Stimulated activated naive B cell treated with anti-CD40 and anti-IgM and Interleukin-4, amounts not matched to agents 10 μg/mL and 1 μg/mL and 100 μg/mL, for 72 hours (primary cell): ENCODE results near the gene PHACTR3.

Source experiments
- ATAC-seq, 2 donors: fragments of 150-1000 bp; cut with Tn5 transposase; replicated peaks; 2 replicates each; pipeline ENCODE4 v1.10.0; 2021; ENCODE audit warnings: moderate library complexity in 1 of 2
- DNase-seq: peaks from one replicate; pipeline ENCODE4 v3.0.0; 2021
- H3K27ac Mint-ChIP-seq: one replicate; pipeline ENCODE4 v1.8.0; 2022; ENCODE audit warnings: mild to moderate bottlenecking, mixed read lengths
- H3K27me3 Mint-ChIP-seq, 2 donors: one replicate each; pipeline ENCODE4 v1.8.0; 2022; ENCODE audit warnings: mixed read lengths in 2 of 2
- H3K36me3 Mint-ChIP-seq, 2 donors: one replicate each; pipeline ENCODE4 v1.8.0; 2022; ENCODE audit warnings: mixed read lengths in 2 of 2, mild to moderate bottlenecking in 1 of 2
- H3K4me1 Mint-ChIP-seq, 2 donors: one replicate each; pipeline ENCODE4 v1.8.0; 2022; ENCODE audit warnings: mixed read lengths in 2 of 2, mild to moderate bottlenecking in 1 of 2
- H3K4me3 Mint-ChIP-seq, 2 donors: one replicate each; pipeline ENCODE4 v1.8.0; 2022; ENCODE audit warnings: mild to moderate bottlenecking in 2 of 2, mixed read lengths in 2 of 2, moderate library complexity in 1 of 2
- H3K9me3 Mint-ChIP-seq, 2 donors: one replicate each; pipeline ENCODE4 v1.8.0; 2022; ENCODE audit warnings: mixed read lengths in 2 of 2, mild to moderate bottlenecking in 1 of 2

PHACTR3 gene

GRCh38 chr20:59579404-59580145, 24.8 kb upstream of the PHACTR3 start:
- peaks cover 44 to 48% of the 10 kb centered on the region in 2 donors for H3K27me3 Mint-ChIP-seq
- H3K4me1 Mint-ChIP-seq = no peaks in the 10 kb centered on the region
- peaks cover 0 to 3% of the 10 kb centered on the region in 2 donors for H3K36me3 Mint-ChIP-seq
- H3K4me3 Mint-ChIP-seq = no peak overlapping the region
- H3K27ac Mint-ChIP-seq = no peak overlapping the region
- H3K9me3 Mint-ChIP-seq = no peaks in the 10 kb centered on the region
- ATAC-seq (no peak), DNase-seq (no peak)

DNA sequence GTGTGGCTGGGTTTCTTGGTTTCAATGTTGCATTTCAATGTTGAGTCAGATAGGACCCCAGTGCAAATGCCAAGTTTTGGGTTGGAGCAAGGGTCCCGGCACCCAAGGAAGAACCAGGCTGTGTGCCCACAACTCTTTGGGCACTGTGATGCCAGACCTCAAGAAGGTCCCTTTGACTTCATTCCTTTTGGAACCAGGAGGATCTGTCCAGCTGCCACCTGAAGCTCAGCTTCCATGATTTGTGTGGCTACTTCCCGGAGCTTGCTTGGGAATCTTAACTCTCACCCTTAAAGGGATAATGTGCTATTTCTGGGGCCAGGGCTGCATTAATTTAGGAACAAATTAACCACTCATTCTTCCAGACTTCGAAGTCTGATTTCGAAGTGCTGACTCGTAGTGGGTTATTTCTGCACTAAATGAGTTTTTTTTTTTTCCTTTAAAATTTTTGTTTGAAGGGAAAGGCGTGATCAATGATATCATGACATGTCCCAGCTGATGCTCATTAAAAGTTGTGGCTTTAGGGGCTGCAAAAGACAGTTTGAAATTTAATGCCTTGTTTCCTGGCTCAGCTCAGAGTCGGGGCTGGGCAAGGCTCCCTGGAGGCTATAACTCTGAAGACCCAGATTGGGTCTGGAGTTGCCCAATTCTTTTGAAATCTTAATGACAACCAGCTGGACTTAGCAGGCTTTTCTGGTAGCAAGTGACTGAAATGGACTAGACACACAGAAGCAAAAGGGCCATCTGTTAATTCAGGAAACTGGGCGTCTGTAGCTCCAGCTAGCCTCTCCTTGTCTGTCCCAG, 24.0 kb upstream of the PHACTR3 start:
- Mint-ChIP-seq H3K27ac (no peak overlapping the region), H3K36me3 (peaks cover 0 to 3% of the 10 kb centered on the region in 2 donors), H3K4me1 (no peaks in the 10 kb centered on the region)

GRCh38 chr20:59580991-59581401, 23.3 kb upstream of the PHACTR3 start:
- Mint-ChIP-seq H3K36me3 (peaks cover 0 to 3% of the 10 kb centered on the region in 2 donors), H3K9me3 (no peaks in the 10 kb centered on the region), H3K27ac (no peak overlapping the region), H3K27me3 (peaks cover 34 to 36% of the 10 kb centered on the region in 2 donors), H3K4me1 (peaks cover 0 to 1% of the 10 kb centered on the region in 2 donors), H3K4me3 (no peak overlapping the region)
- DNase-seq (no peak), ATAC-seq (no peak)

More for the DNA sequence above, 24.0 kb upstream of the PHACTR3 start:
- Mint-ChIP-seq H3K27me3 (peaks cover 40 to 41% of the 10 kb centered on the region in 2 donors), H3K4me3 (no peak overlapping the region), H3K9me3 (no peaks in the 10 kb centered on the region)
- ATAC-seq (no peak), DNase-seq (no peak)

DNA sequence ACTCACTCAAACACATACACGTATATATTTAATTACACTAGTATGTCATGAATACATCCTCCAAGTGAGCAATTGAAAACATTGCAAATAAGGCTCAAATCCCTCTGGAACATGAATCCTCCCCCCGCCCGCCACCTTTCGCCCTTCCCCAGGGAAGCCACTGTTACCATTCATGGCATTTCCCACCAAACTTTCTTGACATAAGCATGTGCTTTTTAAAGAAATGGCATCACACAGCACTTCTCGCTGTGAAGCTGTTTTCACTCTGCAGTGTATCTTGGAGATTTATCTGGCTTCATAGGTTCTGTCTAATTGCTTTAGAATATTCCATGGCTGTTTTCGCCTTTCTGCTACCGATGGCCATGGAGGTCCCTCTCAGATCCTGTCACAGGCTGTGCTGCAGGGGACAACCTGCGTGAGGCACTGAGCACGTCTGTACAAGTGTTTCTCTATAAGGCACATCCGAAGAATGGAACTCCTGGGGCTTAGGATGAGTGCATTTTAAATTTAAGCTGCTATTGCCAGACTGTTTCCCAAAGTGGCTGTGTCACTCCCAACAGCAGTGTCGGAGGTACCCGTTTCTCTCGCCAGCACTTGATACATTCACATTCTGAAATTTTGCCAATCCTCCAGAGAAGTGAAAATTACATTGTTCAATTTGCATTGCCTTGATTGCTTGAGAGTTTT, 22.2 kb upstream of the PHACTR3 start:
- no peak for ATAC-seq
- peaks cover 0 to 2% of the 10 kb centered on the region in 2 donors for H3K4me1 Mint-ChIP-seq
- H3K27ac Mint-ChIP-seq = no peak overlapping the region
- H3K36me3 Mint-ChIP-seq = peaks cover 0 to 3% of the 10 kb centered on the region in 2 donors
- H3K4me3 Mint-ChIP-seq = no peak overlapping the region
- peaks cover 29 to 33% of the 10 kb centered on the region in 2 donors for H3K27me3 Mint-ChIP-seq
- no peaks in the 10 kb centered on the region for H3K9me3 Mint-ChIP-seq
- no peak for DNase-seq

- ATAC-seq = no peak
- Mint-ChIP-seq H3K27ac (no peak overlapping the region), H3K4me3 (no peak overlapping the region), H3K36me3 (no peaks in the 10 kb centered on the region), H3K4me1 (peaks cover 0 to 2% of the 10 kb centered on the region in 2 donors), H3K9me3 (no peaks in the 10 kb centered on the region), H3K27me3 (peaks cover 22 to 23% of the 10 kb centered on the region in 2 donors)
- no peak for DNase-seq
These were observed 20.7 kb upstream of the PHACTR3 start for GRCh38 chr20:59583428-59584277.

DNA sequence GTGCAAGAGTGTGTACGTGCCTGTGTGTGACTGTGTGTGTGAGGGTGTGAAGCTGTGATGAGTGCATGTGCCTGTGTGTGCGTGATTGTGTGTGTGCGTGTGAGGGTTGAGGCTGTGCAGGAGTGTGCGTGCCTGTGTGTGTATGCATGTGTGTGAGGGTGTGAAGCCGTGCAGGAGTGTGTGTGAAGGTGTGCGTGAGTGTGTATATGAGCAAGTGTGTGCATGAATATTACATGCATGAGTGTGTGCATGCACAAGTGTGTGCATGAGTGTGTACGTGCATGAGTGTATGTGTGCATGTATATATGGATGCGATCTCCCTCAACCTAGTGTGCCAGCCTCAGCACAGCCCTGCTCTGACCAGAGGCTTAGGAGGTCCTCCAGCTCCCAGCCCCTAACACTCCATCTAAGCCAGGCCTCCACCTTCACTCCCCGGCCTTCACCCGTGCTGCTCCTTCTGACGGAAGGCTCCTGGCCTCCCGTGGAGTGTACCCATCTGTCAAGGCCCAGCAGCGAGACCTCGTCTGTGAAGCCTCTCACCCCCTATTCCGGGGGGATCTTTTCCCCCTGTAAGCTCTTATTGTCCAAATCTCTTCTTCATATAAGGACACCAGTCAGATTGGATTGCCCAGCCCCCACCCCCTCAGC, 19.9 kb upstream of the PHACTR3 start:
- H3K27me3 Mint-ChIP-seq = peaks cover 15 to 16% of the 10 kb centered on the region in 2 donors
- no peaks in the 10 kb centered on the region for H3K9me3 Mint-ChIP-seq
- no peaks in the 10 kb centered on the region for H3K36me3 Mint-ChIP-seq
- DNase-seq (no peak), ATAC-seq (no peak)
- no peak overlapping the region for H3K27ac Mint-ChIP-seq
- peaks cover 0 to 2% of the 10 kb centered on the region in 2 donors for H3K4me1 Mint-ChIP-seq
- no peak overlapping the region for H3K4me3 Mint-ChIP-seq

- peaks cover 0 to 2% of the 10 kb centered on the region in 2 donors for H3K4me1 Mint-ChIP-seq
- peaks cover 7 to 8% of the 10 kb centered on the region in 2 donors for H3K27me3 Mint-ChIP-seq
- no peaks in the 10 kb centered on the region for H3K36me3 Mint-ChIP-seq
- DNase-seq (no peak), ATAC-seq (no peak)
- no peak overlapping the region for H3K4me3 Mint-ChIP-seq
- peaks cover 4 to 7% of the 10 kb centered on the region in 2 donors for H3K9me3 Mint-ChIP-seq
- H3K27ac Mint-ChIP-seq = no peak overlapping the region
These were observed 18.5 kb upstream of the PHACTR3 start for GRCh38 chr20:59585714-59586409.

- Mint-ChIP-seq H3K9me3 (peaks cover 4 to 7% of the 10 kb centered on the region in 2 donors), H3K36me3 (no peaks in the 10 kb centered on the region), H3K27ac (no peak overlapping the region), H3K4me1 (peaks cover 0 to 2% of the 10 kb centered on the region in 2 donors), H3K4me3 (no peak overlapping the region), H3K27me3 (peaks cover 7 to 8% of the 10 kb centered on the region in 2 donors)
- DNase-seq (no peak), ATAC-seq (no peak)
These were observed 17.7 kb upstream of the PHACTR3 start for GRCh38 chr20:59586613-59587012.

DNA sequence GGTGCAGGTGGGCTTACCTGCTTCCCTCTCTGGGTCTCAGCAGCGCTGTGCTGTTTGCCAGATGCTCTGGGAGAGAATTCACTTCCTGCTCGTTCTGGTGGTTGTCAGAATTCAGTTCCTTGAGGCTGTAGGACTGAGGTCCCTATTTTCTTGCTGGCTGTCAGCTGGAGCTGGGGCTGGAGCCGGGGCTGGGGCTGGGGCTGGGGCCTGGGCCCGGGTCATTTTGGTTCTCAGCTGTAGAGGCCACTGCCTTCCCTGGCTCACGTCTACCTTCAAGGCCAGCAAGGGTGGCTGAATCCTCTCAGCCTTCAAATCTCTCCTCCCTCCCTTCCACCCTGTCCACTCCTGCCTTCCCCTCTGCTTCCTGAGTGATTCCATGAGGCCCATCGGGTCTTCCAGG, 16.8 kb upstream of the PHACTR3 start:
- ATAC-seq = no peak
- Mint-ChIP-seq H3K4me3 (no peak overlapping the region), H3K9me3 (peaks cover 4 to 7% of the 10 kb centered on the region in 2 donors), H3K27ac (no peak overlapping the region), H3K4me1 (peaks cover 0 to 2% of the 10 kb centered on the region in 2 donors), H3K36me3 (no peaks in the 10 kb centered on the region), H3K27me3 (peaks cover 4 to 12% of the 10 kb centered on the region in 2 donors)
- DNase-seq = no peak

DNA sequence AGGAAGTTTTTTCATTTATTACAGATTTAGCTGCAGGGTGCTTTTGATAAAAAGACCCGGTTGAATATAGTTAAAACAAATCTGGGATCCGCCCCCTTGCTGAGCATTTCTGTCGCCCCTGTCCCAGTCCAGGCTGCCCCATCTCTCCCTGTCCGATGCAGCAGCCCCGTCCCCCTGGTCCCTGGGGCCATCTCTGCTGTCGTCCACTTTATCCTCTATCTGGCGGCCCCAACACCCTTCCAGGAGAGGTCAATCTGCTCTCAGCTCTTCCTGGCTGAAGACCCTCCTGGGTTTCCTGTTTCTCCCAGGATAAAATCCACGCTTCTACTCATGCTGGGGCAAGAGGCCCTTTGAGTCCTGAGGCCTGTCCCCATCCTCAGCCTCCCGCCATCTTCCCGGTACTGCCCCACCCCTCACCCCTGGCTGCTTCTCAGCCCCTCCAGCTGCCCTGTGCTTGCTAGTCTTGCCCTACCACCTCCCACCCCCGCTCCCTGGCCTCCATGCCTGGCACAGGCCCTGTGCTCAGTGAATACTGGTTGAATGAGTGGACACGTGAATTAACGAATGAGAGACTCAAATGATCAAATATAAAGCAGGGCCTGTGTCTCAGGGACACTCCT, 16.0 kb upstream of the PHACTR3 start:
- ATAC-seq (no peak), DNase-seq (no peak)
- H3K4me1 Mint-ChIP-seq = peaks cover 0 to 2% of the 10 kb centered on the region in 2 donors
- H3K9me3 Mint-ChIP-seq = peaks cover 4 to 7% of the 10 kb centered on the region in 2 donors
- no peak overlapping the region for H3K4me3 Mint-ChIP-seq
- no peaks in the 10 kb centered on the region for H3K36me3 Mint-ChIP-seq
- peaks cover 4 to 15% of the 10 kb centered on the region in 2 donors for H3K27me3 Mint-ChIP-seq
- no peak overlapping the region for H3K27ac Mint-ChIP-seq

DNA sequence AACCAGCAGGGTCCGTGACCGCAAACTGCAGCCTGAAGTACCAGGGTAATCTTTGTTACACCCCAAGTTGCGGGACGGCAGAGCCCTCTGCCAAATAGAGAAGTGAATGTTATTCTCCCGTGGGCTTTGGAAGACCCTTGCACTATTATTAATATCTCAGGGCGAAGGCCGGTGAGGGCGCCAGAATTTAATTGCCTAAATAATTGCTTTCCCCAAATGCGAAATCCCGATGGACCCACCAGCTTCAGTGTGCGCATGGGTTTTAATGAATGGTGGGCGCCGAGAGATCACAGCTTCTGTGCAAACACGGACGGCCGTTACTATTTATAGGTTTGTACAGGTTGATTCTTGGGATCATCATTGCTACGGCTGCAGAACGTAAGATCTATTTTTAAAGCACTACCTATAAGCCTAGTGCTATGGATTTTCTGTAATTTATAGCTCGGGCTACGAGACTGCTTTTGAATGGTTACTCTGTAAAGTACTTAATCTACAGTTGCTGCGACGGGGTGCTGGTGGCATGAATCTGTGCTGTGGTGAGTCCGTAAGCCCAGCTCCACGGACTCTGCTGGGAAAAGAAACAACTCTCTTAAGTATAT, 15.2 kb upstream of the PHACTR3 start:
- no peak overlapping the region for H3K4me3 Mint-ChIP-seq
- H3K36me3 Mint-ChIP-seq = no peaks in the 10 kb centered on the region
- DNase-seq (no peak), ATAC-seq (no peak)
- peaks cover 0 to 2% of the 10 kb centered on the region in 2 donors for H3K4me1 Mint-ChIP-seq
- H3K27ac Mint-ChIP-seq = no peak overlapping the region
- peaks cover 4 to 15% of the 10 kb centered on the region in 2 donors for H3K27me3 Mint-ChIP-seq
- H3K9me3 Mint-ChIP-seq = peaks cover 4 to 7% of the 10 kb centered on the region in 2 donors

GRCh38 chr20:59591061-59591460, 13.3 kb upstream of the PHACTR3 start:
- Mint-ChIP-seq H3K4me1 (peaks cover 0 to under 1% of the 10 kb centered on the region in 2 donors), H3K4me3 (no peak overlapping the region), H3K27me3 (peaks cover 4 to 20% of the 10 kb centered on the region in 2 donors), H3K36me3 (no peaks in the 10 kb centered on the region), H3K9me3 (peaks cover 4 to 7% of the 10 kb centered on the region in 2 donors), H3K27ac (no peak overlapping the region)
- no peak for DNase-seq
- ATAC-seq = no peak
